DLD1 (cell line): ENCODE data around the gene METTL18.

Experiments
- in situ Hi-C: cut with HindIII; loops from 2 replicates; pipeline ENCODE4 v1.10.0; 2017; ENCODE audit warnings: low sequenced_read_pairs

METTL18 gene

DNA sequence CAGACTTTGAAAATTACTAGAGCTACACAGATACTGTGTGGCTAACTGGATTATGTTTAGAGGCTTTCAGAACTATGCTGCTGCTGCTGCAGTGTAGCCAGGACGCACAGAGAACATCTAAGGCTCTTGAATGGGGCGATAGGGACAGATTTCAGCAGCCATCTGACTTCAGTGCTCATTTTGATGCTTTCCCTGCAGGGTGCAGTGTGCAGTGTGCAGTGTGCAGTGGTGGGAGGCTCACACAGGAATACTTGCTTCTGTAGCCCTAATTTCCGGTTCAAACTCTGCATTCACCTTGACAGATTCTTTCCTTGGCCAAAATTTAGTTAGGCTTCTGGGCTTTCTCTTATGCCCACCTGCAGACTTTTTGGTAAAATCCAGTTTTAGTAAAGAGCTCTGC lies 7.7 kb downstream of the METTL18 start:
- in situ Hi-C loops = no loop called here

- in situ Hi-C loops = no loop called here
Observed at GRCh38 chr1:169785267-169785666, 9.4 kb downstream of the METTL18 start.

- in situ Hi-C loops = no loop called here
Observed at GRCh38 chr1:169784102-169784501, 10.6 kb downstream of the METTL18 start.

- in situ Hi-C loops = no loop called here
Observed at GRCh38 chr1:169782596-169782995, 12.1 kb downstream of the METTL18 start.

DNA sequence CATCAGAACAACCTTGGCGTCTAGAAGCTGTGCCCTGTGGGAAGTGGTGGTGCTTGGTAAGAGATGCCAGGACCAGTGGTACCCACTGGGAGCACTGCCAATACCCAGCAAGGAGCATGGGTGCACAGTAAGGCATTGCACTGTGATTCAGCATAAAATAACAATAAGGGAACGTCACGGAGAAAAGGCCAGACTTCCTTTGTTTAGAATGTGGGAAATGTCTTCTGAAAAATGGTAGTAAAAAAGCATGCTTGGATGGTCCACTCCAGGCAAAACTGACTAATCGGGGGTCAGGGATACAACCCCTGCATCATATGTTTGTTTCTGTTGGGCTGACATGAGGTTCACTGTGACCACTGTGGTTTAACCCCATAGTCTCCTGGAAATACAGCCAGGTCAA lies 14.7 kb downstream of the METTL18 start:
- in situ Hi-C loops = no loop called here

GRCh38 chr1:169779150-169779549 lies 15.6 kb downstream of the METTL18 start:
- in situ Hi-C loops = no loop called here

DNA sequence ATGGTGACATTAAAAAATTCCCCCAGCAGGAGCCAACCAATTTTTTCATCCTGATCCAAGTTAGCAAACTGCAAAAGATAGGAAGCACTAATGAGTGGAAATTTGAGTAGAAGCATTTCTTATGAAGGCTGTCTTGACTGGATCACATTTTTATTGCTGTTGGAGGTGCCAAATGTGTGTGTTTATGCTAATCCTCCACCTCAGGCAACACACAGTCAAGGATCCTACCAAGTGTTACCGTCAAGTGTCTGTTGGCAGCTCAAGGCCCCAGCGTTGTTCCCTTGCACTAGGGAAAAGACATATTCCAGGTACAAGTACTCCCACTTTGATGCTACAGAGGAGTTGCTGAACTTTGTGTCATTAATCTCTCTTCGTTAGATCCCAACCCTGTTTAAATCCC lies 18.3 kb downstream of the METTL18 start:
- in situ Hi-C loops = no loop called here

DNA sequence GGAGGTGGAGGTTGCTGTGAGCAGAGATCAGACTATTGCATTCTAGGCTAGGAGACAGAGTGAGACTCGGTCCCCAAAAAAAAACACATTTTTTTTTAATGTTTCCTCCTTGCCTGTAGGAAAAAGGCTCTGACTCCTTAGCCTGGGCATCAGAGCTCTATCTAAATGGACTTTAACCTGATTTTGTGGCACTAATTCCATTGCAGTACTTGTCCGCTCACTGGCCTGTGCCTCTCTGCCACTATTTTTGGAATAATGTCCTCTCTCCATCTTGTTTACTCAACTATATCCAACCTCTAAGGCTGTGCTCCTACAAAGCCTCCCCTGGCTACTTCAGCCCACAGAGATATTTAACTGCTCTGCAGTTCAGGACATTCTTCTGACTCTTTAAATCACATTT lies 26.5 kb downstream of the METTL18 start:
- in situ Hi-C loops = no loop called here

DNA sequence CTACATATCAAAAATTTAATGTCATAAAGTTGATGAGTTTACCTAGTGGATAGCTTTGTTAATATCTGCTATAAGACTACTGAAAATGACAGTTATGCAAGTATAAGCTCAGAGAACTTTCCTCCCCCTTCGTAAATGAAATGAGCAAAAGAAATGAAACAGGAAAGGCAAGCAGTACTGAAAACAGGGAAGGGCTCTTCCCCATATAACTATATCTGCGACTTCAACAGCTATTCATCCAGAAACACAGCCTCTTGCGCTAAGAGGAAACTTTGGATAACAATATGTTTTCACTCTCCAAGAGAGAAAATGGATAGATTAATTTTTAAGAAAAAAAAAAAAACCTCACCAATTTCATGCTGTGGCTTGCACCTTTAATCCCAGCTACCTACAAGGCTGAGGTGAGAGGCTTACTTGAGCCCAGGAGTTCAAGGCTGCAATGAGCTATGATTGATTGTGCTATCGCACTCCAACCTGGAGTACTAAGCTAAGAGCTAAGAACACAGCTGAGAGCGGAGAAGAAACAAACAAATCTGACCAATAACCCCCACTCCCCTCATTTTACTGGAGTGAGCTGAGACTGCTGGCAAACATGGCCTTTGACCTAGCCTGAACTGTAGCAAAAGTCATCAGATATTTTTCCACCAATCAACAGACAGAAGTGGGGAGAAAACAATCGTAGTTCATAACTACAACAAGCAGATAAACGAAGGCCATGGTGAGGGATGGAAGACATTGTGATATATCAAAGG lies 29.0 kb downstream of the METTL18 start:
- in situ Hi-C loops = no loop called here

DNA sequence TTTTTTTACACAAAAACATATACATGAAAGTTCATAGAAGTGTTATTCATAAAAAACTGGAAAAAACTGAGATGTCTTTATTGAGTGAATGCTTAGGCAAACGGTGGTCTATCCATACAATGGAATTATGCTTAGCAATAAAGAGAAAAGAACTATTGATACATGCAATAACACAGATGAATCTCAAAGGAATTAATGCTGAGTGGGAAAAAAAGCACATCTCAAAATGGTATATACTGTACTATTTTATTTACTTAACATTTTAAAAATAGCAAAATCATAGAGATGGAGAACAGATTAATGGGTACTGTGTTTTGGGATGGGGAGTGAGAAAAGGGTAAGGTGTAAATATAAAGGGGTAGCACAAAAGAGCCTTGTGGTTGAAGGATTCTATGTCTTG lies 29.8 kb downstream of the METTL18 start:
- in situ Hi-C loops = no loop called here

- in situ Hi-C loops = no loop called here
Observed at GRCh38 chr1:169762699-169763098, 32.0 kb downstream of the METTL18 start.

GRCh38 chr1:169759038-169759437 lies 35.7 kb downstream of the METTL18 start:
- in situ Hi-C loops = no loop called here

DNA sequence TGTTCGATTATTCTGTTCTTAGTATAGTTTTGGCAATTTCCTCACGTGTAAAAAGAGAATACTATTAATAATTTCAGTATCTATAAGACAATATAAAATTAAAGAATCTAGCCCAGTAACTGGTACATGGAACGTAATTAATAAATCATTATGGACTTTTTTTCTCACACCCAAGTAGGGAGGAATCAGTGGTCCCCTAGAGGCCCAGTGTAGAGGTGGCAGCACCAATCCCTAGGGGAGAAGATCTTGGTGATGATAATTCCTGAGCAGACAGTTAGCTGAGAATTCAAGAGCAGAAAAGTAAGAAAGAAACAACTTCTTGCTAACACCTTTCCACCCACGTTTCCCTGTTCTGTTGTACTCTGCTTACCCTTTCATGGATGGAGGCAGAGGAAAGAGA lies 41.2 kb downstream of the METTL18 start:
- in situ Hi-C loops = no loop called here

- in situ Hi-C loops = no loop called here
Observed at GRCh38 chr1:169750041-169750440, 44.7 kb downstream of the METTL18 start.

DNA sequence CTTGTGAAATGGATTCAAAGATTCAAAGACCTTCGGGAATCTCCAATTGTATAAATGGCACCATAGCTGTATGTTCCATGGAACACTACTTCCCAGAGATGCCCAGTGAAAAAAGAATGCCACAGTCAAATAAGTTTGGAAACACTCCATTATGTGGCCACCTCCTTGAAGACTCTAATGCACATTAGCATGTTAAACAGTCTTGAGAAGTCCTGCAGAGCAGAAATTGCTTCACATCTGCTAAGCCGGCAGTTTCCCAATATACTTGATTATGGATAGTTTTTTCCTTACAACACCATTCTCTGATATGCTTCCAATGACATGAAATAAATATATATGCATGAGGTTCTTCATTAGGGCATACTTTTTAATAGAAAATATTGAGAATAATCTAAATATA lies 48.2 kb downstream of the METTL18 start:
- in situ Hi-C loops = no loop called here

GRCh38 chr1:169745015-169745861 lies 49.5 kb downstream of the METTL18 start:
- in situ Hi-C loops = no loop called here
